Measurements from ENCODE around the gene CELSR2.

The CELSR2 gene

DNA sequence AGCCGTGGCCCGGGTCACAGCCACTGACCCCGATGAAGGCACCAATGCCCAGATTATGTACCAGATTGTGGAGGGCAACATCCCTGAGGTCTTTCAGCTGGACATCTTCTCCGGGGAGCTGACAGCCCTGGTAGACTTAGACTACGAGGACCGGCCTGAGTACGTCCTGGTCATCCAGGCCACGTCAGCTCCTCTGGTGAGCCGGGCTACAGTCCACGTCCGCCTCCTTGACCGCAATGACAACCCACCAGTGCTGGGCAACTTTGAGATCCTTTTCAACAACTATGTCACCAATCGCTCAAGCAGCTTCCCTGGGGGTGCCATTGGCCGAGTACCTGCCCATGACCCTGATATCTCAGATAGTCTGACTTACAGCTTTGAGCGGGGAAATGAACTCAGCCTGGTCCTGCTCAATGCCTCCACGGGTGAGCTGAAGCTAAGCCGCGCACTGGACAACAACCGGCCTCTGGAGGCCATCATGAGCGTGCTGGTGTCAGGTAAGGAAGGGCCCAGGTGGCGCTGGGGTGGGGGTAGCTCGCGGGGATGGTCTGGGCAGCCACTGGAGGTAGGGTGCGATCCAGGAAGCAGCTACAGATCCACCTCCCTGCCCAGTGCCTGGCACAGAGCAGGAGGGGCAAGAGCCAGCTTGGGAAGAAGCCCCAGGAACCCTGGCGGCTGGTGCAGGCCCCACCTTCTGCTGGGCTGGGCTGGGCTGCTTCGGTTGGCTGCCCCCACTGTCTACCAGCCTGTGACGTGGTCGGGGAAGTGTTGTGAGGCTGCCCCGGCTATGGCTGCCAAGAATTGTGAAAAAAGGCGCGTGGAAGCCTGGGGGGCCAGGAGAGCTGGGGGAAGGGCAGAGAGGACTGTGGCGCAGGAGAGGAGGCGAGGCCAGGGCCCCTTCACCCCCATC is 3.8 kb downstream of the CELSR2 start:
- no peak for DNase-seq

DNA sequence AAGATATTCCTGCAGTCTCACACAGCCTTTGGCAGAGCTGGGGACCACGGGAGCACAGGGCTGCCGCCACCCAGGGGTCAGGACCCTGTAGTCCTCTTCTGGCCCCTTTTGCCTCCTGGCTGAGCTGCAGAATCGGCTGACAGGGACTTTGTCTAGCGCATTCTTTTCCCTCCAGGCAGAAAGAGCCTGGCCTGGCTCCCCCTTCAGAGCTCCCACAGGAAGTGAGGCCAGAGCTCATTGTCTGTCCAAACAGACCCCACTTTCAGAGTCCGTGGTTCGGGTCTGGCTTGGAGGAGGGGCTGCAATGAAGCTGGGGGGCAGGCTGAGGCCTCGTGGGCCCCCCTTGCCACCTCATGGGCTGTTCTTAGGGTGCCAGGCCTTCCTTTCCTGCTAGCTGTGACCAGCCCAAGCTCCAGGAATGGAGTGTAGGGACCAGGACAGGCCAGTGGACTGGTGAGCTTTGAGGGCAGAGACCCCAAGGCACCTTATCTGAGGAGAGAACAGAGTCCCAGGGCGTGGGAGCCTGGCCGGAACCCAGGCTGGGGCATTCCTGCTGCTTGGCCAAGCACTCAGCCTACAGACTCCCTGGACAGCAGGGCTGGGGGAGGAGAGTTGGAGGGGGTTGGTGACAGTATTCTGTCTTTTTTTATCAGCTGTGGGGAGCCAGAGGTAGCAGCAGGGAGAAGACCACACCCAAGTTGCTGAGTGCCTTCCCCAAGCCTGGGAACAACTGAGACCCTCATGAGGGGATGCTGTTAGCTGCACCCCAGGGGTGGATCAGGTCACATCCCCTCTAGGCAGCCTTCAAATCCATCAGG is 4.7 kb downstream of the CELSR2 start:
- DNase-seq: no peak

DNA sequence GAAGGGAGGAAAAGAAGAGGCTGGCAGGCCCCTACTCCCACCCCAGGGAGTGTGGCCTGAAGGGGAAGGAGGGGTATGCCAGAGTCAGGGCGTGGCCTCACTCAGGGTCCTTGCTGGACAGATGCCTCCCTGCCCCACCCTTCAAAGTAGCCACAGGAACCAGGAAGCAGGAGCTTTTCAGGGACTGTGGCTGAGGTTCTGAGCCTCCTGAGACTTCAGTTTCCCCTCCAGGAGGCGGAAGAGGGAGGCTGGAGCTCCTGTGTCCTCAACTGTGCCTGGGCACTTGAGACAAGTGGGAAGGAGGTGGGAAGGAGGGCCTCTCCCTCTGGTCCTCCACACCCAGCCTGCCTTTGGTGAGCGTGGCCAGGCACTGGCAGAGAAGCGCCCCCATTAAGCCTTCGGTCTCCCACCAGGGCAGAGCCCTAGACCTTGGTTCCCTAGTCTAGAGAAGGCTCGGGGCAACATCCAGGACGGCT is 5.3 kb downstream of the CELSR2 start:
- DNase-seq: no peak

DNA sequence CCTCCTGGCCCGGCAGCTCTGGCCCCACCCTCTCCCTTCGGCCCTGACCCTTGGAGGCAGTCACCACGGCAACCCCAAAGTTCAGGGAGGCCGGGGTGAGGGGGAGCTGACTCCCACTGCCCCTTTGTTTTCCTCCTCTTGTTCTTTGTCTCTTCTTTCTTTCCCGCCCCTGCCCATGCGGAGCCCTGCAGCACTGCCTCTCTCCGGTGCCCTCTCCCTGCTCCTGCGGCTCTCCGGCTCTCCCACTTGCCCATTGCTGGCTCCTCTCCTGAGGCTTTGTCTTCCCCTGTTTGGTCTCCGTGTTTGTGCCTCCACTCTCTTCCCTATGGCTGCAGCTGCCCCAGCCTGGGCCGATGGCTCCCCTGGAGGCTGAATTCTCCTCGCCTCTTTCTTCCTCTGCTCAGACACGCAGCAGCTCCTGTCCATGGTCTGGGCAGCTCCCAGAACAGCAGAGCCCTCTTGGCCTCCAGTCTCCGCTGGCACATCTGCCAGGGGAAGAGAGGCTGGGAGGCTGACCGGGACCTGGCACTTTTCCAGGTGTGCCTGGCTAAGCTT is 5.8 kb downstream of the CELSR2 start:
- no peak for DNase-seq

DNA sequence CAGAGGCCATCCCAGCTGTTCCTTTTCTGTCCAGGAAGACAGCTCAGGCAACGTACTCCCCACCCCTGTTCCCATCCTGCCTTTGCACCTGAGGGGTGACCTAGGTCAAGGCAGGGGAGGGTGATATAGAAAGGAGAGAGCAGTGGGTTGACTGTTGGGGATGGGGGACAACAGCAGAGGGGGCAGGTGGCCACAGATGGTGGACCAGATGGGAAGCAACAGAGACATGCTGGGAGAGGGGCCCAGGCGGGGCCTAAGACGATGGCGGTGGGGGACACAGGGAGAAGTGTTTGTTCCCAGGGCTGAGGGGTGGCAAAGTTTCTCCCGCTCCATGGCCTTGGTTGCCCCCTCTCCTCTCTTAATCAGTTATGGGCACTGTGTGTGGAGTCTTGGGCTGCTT is 6.3 kb downstream of the CELSR2 start:
- no peak for DNase-seq

DNA sequence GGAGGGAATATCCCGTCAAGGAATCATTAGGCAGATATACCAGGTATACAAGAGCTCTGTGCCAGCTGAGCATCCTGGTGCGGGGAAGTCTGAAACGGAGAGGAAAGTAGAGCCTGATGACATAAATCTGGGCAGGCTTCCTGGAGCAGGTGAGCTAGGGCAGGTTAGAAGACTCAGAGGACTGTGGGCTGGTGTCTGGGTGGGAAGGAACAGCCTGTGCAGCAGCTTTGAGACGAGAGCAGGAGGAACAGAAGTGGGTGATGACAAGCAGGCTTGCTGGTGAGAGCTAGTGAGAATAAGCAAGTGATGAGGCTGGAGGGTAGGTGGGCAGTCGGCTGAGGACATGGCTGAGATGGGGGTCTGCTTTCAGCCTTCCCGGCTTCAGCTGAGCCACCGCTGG is 6.7 kb downstream of the CELSR2 start:
- no peak for DNase-seq

DNA sequence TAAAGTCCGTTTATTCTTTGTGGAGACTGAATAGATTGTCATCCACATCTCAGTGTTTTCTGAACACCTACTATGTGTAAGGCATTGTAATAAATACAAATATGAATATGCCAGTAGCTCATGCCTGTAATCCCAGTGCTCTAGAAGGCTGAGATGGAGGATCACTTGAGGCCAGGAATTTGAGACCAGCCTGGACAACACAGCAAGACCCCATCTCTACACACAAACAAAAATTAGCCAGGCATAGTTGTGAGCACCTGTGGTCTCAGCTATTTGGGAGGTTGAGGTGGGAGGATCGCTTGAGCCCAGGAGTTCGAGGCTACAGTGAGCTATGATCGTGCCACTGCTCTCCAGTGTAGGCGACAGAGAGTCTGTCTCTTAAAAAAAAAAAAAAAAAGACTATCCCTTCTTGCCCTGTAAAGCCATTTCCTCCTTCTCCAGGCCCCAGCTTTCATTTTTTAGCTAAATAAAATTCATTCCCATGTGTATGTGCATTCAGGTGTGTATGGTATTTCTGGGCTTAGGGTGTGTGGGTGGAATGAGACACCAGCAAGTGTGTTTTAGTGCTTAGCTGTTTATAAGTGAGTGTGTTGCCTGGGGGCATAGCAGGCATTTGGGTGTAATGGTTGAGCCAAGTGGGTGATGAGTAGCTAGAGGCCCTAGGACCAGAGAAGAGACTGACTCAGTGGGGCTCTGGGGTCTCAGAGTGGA is 7.8 kb downstream of the CELSR2 start:
- no peak for DNase-seq

DNA sequence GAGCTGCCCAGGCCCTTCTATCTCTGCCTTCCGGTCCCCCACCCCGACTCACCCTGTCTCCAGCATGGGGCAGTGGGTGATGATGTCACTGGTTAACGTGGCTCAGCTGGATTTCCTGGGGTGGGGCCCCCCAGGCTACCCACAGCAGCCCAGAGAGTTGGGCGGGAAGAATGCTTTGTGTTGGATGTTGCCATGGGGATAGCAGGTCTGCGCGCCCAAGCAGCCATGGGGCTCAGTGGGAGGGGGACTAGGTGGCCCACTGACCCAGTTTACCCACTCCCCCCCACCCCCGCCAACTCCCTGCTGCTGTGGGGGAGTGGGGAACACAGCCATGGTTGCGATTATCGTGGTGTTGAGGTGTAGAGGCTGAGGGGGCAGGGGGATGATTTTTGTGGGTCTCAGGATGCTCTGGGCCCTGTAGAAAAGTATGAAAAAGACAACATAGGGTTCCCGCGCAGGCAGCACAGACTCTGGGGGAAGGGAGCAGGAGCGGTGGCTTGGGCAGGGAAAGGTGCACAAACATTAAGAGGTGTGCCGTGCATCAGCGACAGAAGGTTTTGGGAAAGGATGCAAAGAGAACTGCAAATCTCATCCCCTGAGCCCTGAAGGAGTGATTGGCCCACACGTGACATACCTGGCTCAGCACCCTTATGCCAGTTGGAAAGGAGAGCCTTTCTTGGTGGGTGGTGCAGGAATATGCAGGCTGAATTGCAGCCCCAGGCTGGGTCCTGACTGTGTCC is 8.5 kb downstream of the CELSR2 start:
- DNase-seq: no peak

DNA sequence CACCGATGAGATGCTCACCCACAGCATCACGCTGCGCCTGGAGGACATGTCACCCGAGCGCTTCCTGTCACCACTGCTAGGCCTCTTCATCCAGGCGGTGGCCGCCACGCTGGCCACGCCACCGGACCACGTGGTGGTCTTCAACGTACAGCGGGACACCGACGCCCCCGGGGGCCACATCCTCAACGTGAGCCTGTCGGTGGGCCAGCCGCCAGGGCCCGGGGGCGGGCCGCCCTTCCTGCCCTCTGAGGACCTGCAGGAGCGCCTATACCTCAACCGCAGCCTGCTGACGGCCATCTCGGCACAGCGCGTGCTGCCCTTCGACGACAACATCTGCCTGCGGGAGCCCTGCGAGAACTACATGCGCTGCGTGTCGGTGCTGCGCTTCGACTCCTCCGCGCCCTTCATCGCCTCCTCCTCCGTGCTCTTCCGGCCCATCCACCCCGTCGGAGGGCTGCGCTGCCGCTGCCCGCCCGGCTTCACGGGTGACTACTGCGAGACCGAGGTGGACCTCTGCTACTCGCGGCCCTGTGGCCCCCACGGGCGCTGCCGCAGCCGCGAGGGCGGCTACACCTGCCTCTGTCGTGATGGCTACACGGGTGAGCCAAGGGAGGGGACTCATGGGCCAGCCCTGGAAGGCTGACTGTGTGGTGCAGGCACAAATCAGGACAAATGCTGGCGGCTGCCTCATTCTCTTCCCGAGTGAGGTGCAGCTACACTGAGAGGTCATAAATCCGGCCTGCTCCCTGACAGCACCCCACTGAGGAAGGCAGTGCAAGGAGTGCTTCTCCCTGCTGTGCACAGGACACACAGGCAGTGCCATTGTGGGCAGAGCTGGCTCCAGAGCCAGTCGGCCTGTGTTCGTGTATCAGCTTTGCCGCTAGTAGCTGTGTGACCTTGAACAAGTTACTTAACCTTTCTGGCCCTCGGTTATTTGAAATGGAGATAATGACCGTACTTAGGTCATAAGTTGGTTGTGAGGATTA is 9.4 kb downstream of the CELSR2 start:
- no peak for DNase-seq

DNA sequence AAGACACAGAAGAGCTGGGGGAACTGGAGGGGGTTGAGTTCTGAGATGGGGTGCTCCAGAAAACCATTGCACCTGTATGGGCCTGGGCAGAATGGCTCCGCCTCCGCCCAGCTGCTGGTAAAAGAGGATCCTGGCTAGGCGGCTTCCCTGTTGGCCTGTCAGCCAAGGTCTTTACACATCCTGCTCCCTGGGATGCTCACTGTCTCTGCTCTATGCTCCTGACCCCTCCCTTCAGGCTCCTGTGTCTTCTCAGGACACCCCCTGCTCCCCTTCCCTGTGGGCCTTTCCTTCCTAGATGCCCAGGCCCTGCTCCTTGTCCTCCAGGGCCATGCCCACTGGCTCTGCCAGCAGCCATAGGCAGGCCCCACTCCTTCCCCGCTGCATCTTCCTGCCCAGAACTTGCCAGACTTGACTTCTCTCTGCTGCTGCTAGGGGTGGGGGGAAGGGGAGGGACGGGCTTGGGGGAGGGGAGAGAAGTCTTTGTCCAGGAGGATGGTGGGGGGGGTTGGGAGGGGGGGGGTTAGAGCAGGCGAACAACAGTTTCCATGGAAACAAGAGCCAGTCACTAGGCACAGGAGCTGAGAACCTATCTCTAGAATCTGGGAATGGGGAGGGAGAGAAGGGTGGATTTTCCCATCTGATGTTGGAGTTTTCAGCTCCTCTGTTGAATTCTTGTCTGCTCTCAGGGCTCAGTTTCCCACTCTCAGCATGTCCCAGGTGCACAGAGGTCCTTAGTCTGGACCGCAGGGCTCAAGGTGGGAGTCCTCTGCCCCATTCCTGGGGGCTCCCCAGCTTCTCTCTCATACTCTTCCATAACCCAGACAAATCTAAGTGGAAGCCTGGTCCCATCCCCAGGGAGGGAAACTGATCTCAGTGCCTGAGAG is 10.6 kb downstream of the CELSR2 start:
- no peak for DNase-seq

DNA sequence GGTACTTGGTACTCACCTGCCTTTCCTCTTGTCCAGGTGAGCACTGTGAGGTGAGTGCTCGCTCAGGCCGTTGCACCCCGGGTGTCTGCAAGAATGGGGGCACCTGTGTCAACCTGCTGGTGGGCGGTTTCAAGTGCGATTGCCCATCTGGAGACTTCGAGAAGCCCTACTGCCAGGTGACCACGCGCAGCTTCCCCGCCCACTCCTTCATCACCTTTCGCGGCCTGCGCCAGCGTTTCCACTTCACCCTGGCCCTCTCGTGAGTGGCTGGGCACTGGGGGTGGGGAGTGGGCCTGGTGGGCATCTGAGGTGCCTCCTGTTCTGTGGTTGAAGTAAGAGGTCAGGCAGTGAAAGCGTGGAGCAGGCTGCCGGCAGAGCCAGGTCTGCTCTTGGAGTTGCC is 11.7 kb downstream of the CELSR2 start:
- no peak for DNase-seq

DNA sequence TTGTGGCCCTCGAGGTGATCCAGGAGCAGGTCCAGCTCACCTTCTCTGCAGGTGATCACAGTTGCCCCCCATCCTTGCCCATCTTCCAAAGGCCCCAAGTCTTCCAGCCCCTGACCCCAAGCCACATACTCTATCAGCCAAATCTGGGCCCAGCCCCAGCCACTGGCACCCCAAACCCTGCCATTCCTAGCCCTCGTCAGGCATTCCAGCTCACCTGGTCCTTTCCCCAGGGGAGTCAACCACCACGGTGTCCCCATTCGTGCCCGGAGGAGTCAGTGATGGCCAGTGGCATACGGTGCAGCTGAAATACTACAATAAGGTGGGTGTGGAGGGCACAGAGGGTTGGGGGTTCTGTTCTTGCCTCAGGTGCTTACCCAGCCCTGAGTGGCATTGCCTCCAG is 12.2 kb downstream of the CELSR2 start:
- DNase-seq: no peak

DNA sequence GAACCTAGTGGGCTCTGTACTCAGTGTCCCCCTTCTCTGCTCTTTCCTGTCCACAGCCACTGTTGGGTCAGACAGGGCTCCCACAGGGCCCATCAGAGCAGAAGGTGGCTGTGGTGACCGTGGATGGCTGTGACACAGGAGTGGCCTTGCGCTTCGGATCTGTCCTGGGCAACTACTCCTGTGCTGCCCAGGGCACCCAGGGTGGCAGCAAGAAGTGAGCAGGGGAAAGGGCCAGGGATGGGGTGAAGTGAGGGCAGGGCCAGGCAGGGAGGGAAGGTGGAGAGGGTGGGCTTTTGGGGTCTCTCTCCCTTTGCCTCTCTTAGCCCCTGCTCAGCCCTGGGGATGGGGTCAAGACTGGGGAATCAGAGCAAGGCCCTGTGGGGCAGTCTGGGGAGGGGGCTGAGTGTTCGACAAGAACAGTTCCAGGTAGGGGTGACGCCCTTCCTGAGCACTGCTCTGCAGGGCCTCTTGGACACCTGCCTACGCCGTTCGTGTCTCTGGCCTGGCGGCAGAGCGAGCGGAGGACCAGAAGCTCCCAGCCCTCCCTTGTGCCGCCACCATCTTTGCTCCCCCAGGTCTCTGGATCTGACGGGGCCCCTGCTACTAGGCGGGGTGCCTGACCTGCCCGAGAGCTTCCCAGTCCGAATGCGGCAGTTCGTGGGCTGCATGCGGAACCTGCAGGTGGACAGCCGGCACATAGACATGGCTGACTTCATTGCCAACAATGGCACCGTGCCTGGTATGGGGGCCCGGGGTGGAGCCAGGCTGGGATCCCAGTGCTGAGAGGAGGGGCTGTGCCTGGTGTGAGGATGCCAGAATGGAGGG is 13.1 kb downstream of the CELSR2 start:
- DNase-seq: no peak

DNA sequence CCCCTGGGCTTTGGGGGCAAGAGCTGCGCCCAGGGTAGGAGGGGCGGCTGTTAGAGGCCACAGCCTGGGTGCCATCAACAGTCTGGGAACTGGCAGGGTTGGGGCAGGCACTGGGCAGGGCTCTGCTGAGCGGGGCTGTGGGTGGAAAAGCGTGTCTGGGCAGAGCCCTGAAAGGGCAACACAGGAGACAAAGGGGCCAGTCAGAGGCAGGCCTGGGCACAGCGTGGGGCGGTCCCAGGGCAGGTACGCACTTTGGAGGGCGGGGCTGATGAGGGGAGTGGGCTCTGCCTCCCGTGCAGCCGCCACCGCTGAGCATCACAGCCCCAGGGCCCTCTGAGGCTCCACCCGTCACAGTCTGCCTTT is 13.9 kb downstream of the CELSR2 start:
- peak; percentile 22 for DNase-seq

DNA sequence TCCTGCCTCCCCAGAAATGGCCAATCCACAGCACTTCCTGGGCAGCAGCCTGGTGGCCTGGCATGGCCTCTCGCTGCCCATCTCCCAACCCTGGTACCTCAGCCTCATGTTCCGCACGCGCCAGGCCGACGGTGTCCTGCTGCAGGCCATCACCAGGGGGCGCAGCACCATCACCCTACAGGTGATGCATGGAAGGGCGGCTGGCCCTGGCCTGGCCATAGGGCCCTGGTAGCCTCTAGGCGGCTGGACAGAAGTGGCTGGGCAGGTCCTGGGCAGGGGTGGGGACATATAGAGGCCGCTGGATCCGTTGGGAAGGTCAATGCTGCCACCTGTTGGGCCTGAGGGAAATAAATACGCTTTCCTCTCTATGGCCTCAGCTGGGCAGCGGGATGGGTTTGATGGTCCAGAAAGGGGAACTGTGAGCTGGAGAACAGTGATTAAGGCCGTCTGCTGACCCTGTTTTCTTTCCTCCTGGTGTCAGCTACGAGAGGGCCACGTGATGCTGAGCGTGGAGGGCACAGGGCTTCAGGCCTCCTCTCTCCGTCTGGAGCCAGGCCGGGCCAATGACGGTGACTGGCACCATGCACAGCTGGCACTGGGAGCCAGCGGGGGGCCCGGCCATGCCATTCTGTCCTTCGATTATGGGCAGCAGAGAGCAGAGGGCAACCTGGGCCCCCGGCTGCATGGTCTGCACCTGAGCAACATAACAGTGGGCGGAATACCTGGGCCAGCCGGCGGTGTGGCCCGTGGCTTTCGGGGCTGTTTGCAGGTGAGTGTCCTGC is 14.4 kb downstream of the CELSR2 start:
- peak; percentile 89 for DNase-seq

DNA sequence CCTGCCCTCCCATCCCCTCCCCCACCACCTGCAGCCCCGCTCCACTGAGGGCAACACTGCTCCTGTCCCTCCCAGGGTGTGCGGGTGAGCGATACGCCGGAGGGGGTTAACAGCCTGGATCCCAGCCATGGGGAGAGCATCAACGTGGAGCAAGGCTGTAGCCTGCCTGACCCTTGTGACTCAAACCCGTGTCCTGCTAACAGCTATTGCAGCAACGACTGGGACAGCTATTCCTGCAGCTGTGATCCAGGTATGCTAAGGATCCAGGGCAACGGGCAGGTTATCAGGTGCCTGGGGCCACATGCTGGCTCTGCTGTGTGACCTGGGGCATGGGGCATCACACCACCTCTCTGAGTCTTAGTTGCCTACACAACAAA is 15.0 kb downstream of the CELSR2 start:
- no peak for DNase-seq

DNA sequence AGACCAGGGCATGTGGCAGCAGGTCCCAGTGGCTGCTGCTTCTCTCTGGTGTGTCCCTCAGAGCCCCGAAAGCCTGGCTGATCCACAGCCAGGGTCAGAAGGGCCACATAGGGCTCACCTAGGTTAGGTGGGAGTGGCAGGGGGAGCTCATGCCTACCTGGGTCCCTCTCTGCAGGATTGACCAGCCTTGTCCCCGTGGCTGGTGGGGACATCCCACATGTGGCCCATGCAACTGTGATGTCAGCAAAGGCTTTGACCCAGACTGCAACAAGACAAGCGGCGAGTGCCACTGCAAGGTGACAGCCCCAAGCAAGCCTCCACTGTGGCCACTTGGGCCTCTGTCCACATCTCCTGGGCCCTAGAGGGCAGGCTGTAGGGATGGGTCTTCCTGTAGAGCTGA is 15.7 kb downstream of the CELSR2 start:
- DNase-seq: no peak

DNA sequence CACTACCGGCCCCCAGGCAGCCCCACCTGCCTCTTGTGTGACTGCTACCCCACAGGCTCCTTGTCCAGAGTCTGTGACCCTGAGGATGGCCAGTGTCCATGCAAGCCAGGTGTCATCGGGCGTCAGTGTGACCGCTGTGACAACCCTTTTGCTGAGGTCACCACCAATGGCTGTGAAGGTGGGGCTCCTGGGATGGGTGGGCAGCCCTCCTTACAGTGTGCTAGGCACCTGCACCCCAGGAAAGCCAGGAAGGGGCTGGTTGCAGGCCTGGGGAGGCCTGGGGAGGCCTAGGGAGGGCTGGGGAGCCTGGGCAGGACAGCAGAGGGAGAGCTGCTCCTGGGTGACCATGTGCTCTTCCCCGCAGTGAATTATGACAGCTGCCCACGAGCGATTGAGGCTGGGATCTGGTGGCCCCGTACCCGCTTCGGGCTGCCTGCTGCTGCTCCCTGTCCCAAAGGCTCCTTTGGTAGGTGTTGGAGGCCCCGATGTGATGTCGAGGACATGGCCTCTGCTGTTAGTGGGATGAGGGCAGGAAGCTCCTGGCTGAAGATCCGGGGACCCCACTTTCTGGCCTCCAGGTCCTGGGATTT is 16.5 kb downstream of the CELSR2 start:
- DNase-seq: no peak
